ENCODE data around the gene MMP23B. TPM values are rescaled to one million over a fixed set of nuclear protein-coding genes. Genes with fewer than 3 reads are reported as not detected.
"Not testable (repeated sequence)": the region's sequence is repeated elsewhere in the genome, so short reads cannot be mapped to it uniquely, and the experiment has no call there.

The MMP23B gene
- polyA plus RNA-seq (ENCODE audit: low read depth in 6 of 6) = under 1 TPM in 4 of 6 donors, not detected in 2; 0.35 to 0.74 (median 0.53) TPM

GRCh38 chr1:1631782-1632420, at the start of gene MMP23B:
Gene MMP23B, plus strand, starts transcription at chr1:1632173. Its CDS starts 46 bp downstream, at chr1:1632219.
- Mint-ChIP-seq H3K36me3 (no peaks in the 10 kb centered on the region), H3K27me3 (peaks cover 0 to 5% (median 4%) of the 10 kb centered on the region in 3 donors), H3K4me1 (peaks cover 4 to 12% (median 7%) of the 10 kb centered on the region in 3 donors), H3K9me3 (peaks cover 0 to 2% (median 0%) of the 10 kb centered on the region in 7 donors), H3K4me3 (peak within 1 kb of the TSS in 5 of 8 donors; percentile 55 to 61 (median 59)), H3K27ac (peak within 1 kb of the TSS in 3 of 6 donors; percentile 42 to 94 (median 76))
- no peak for DNase-seq
- ATAC-seq (ENCODE audit: low read depth in 2 of 2) = no peak

- Mint-ChIP-seq H3K36me3 (no peaks in the 10 kb centered on the region), H3K4me3 (no peak overlapping the region), H3K27ac (no peak overlapping the region), H3K9me3 (no peaks in the 10 kb centered on the region), H3K27me3 (peaks cover 14 to 35% (median 19%) of the 10 kb centered on the region in 3 donors), H3K4me1 (no peaks in the 10 kb centered on the region)
- ATAC-seq (ENCODE audit: low read depth in 2 of 2) (peak in 1 of 2 donors; percentile 43), DNase-seq (no peak)
These were observed 49.2 kb upstream of the MMP23B start for GRCh38 chr1:1582585-1583346.

GRCh38 chr1:1583347-1584010, 48.5 kb upstream of the MMP23B start:
- Mint-ChIP-seq H3K9me3 (no peaks in the 10 kb centered on the region), H3K4me3 (peak overlapping the region in 1 of 8 donors; percentile 20), H3K27ac (peak overlapping the region in 1 of 6 donors; percentile 69), H3K27me3 (peaks cover 14 to 38% (median 19%) of the 10 kb centered on the region in 3 donors), H3K4me1 (no peaks in the 10 kb centered on the region), H3K36me3 (no peaks in the 10 kb centered on the region)
- DNase-seq (no peak), ATAC-seq (ENCODE audit: low read depth in 2 of 2) (no peak)

GRCh38 chr1:1591452-1591851, 40.5 kb upstream of the MMP23B start:
- Mint-ChIP-seq H3K27ac (no peak overlapping the region), H3K4me1 (no peaks in the 10 kb centered on the region), H3K27me3 (peaks cover 0 to 7% (median 3%) of the 10 kb centered on the region in 3 donors), H3K9me3 (no peaks in the 10 kb centered on the region), H3K36me3 (no peaks in the 10 kb centered on the region), H3K4me3 (no peak overlapping the region)
- no peak for ATAC-seq (ENCODE audit: low read depth in 2 of 2)
- no peak for DNase-seq

GRCh38 chr1:1593834-1594601, 38.0 kb upstream of the MMP23B start:
- Mint-ChIP-seq H3K27ac (peak overlapping the region in 1 of 6 donors; percentile 67), H3K4me3 (no peak overlapping the region), H3K4me1 (peaks cover 2 to 5% (median 3%) of the 10 kb centered on the region in 3 donors), H3K36me3 (no peaks in the 10 kb centered on the region), H3K9me3 (no peaks in the 10 kb centered on the region), H3K27me3 (peaks cover 3 to 11% (median 4%) of the 10 kb centered on the region in 3 donors)
- ATAC-seq (ENCODE audit: low read depth in 2 of 2) = no peak
- DNase-seq = no peak

GRCh38 chr1:1594602-1595260, 37.2 kb upstream of the MMP23B start:
- no peak overlapping the region for H3K4me3 Mint-ChIP-seq
- ATAC-seq (ENCODE audit: low read depth in 2 of 2) (peak; percentile 31 to 42), DNase-seq (no peak)
- no peaks in the 10 kb centered on the region for H3K9me3 Mint-ChIP-seq
- peaks cover 1 to 13% (median 5%) of the 10 kb centered on the region in 3 donors for H3K27me3 Mint-ChIP-seq
- H3K4me1 Mint-ChIP-seq = peaks cover 4 to 6% (median 5%) of the 10 kb centered on the region in 3 donors
- H3K27ac Mint-ChIP-seq = no peak overlapping the region
- H3K36me3 Mint-ChIP-seq = no peaks in the 10 kb centered on the region

- DNase-seq; H3K36me3 Mint-ChIP-seq; H3K27ac Mint-ChIP-seq; H3K4me1 Mint-ChIP-seq; ATAC-seq (ENCODE audit: low read depth in 2 of 2); H3K4me3 Mint-ChIP-seq; H3K9me3 Mint-ChIP-seq: not testable (repeated sequence)
- H3K27me3 Mint-ChIP-seq = peaks cover 0 to 13% (median 5%) of the 10 kb centered on the region in 3 donors
These were observed 36.6 kb upstream of the MMP23B start for GRCh38 chr1:1595341-1595740.

- Mint-ChIP-seq H3K9me3 (no peaks in the 10 kb centered on the region), H3K27ac (no peak overlapping the region), H3K4me3 (no peak overlapping the region), H3K36me3 (no peaks in the 10 kb centered on the region), H3K27me3 (peaks cover 0 to 18% (median 5%) of the 10 kb centered on the region in 3 donors), H3K4me1 (peaks cover 4 to 6% (median 5%) of the 10 kb centered on the region in 3 donors)
- ATAC-seq (ENCODE audit: low read depth in 2 of 2) (no peak), DNase-seq (no peak)
These were observed 35.3 kb upstream of the MMP23B start for GRCh38 chr1:1596493-1597274.

- Mint-ChIP-seq H3K4me1 (peaks cover 9 to 13% (median 11%) of the 10 kb centered on the region in 3 donors), H3K4me3 (peak overlapping the region; percentile 15 to 80 (median 50)), H3K27ac (peak overlapping the region in 1 of 6 donors; percentile 26), H3K9me3 (no peaks in the 10 kb centered on the region), H3K27me3 (peaks cover under 1 to 18% (median 5%) of the 10 kb centered on the region in 3 donors), H3K36me3 (no peaks in the 10 kb centered on the region)
- ATAC-seq (ENCODE audit: low read depth in 2 of 2) (peak; percentile 53 to 62), DNase-seq (no peak)
These were observed 34.6 kb upstream of the MMP23B start for GRCh38 chr1:1597275-1597930.

GRCh38 chr1:1598051-1598719, 33.8 kb upstream of the MMP23B start:
- Mint-ChIP-seq H3K9me3 (no peaks in the 10 kb centered on the region), H3K36me3 (no peaks in the 10 kb centered on the region), H3K27ac (peak overlapping the region in 1 of 6 donors; percentile 26), H3K4me1 (peaks cover 16 to 19% (median 16%) of the 10 kb centered on the region in 3 donors), H3K27me3 (peaks cover 4 to 18% (median 5%) of the 10 kb centered on the region in 3 donors), H3K4me3 (peak overlapping the region; percentile 12 to 81 (median 76))
- ATAC-seq (ENCODE audit: low read depth in 2 of 2) (no peak), DNase-seq (no peak)

GRCh38 chr1:1598720-1599029, 33.3 kb upstream of the MMP23B start:
- Mint-ChIP-seq H3K27me3 (peaks cover 4 to 18% (median 5%) of the 10 kb centered on the region in 3 donors), H3K9me3 (no peaks in the 10 kb centered on the region), H3K4me1 (peaks cover 16 to 19% (median 16%) of the 10 kb centered on the region in 3 donors), H3K27ac (peak overlapping the region in 3 of 6 donors; percentile 82 to 88 (median 83)), H3K4me3 (peak overlapping the region; percentile 12 to 92 (median 81)), H3K36me3 (no peaks in the 10 kb centered on the region)
- DNase-seq (no peak), ATAC-seq (ENCODE audit: low read depth in 2 of 2) (no peak)
